ENCODE results near the gene ARFGAP1. TPM values are rescaled to one million over a fixed set of nuclear protein-coding genes. Genes with fewer than 3 reads are reported as not detected.

ARFGAP1 gene
- total RNA-seq, 1 experiment from 2014 or later, result 127 TPM

- intact Hi-C loops (cut with micrococcal nuclease; ENCODE audit: unreplicated experiment), result loop anchor here (5.0 kb wide), 2 partner anchors 158 to 313 kb away; partner anchors contain the start of gene PTK6
- BruUV-seq (replicated peaks), result no TSS peak
- CTCF ChIA-PET, result interaction anchor here (0.6 to 4.6 kb wide), 16 partner anchors 9 to 157 kb away, joined by 3 to 68 read pairs (median 6); partner anchors contain the start of genes BIRC7 and NKAIN4
Observed at GRCh38 chr20:63224412-63225081, 48.1 kb upstream of the ARFGAP1 start.

GRCh38 chr20:63225082-63225454, 47.5 kb upstream of the ARFGAP1 start:
- peaks cover 24% of the 10 kb centered on the region for H3K4me1 Mint-ChIP-seq (ENCODE audit: low read depth, unreplicated experiment)
- no peak for TF ChIP-seq CTCF (IDR thresholded peaks at IDR 0.05; ENCODE audit: unreplicated experiment)
- no peak for DNase-seq

More at GRCh38 chr20:63224412-63225081, 48.1 kb upstream of the ARFGAP1 start:
- peaks cover 24% of the 10 kb centered on the region for H3K4me1 Mint-ChIP-seq (ENCODE audit: low read depth, unreplicated experiment)
- H3K9me3 Mint-ChIP-seq (ENCODE audit: low read depth, unreplicated experiment), result no peaks in the 10 kb centered on the region
- no peak overlapping the region for H3K27ac Mint-ChIP-seq (ENCODE audit: unreplicated experiment)
- peaks cover 34% of the 10 kb centered on the region for H3K27me3 Mint-ChIP-seq (ENCODE audit: unreplicated experiment)
- no peak for TF ChIP-seq CTCF (IDR thresholded peaks at IDR 0.05; ENCODE audit: unreplicated experiment)
- peak; percentile 82 for DNase-seq
- H3K36me3 Mint-ChIP-seq (ENCODE audit: insufficient read depth, unreplicated experiment), result peaks cover 9% of the 10 kb centered on the region
- peak overlapping the region; percentile 4 for H3K4me3 Mint-ChIP-seq (ENCODE audit: low read depth, unreplicated experiment)

GRCh38 chr20:63226042-63226943, 46.3 kb upstream of the ARFGAP1 start:
- CTCF ChIA-PET, result interaction anchor here (1.9 to 4.6 kb wide), 2 partner anchors 7 to 15 kb away, joined by 4 to 68 read pairs; partner anchors contain the start of gene BIRC7
- Mint-ChIP-seq H3K27me3 (ENCODE audit: unreplicated experiment) (peaks cover 17% of the 10 kb centered on the region), H3K9me3 (ENCODE audit: low read depth, unreplicated experiment) (no peaks in the 10 kb centered on the region), H3K4me3 (ENCODE audit: low read depth, unreplicated experiment) (no peak overlapping the region), H3K4me1 (ENCODE audit: low read depth, unreplicated experiment) (peaks cover 29% of the 10 kb centered on the region), H3K36me3 (ENCODE audit: insufficient read depth, unreplicated experiment) (peaks cover 9% of the 10 kb centered on the region), H3K27ac (ENCODE audit: unreplicated experiment) (no peak overlapping the region)
- no TSS peak for BruUV-seq (replicated peaks)
- intact Hi-C loops (cut with micrococcal nuclease; ENCODE audit: unreplicated experiment), result no loop called here
- DNase-seq, result peak; percentile 36
- TF ChIP-seq CTCF (IDR thresholded peaks at IDR 0.05; ENCODE audit: unreplicated experiment), result no peak

More at GRCh38 chr20:63225082-63225454, 47.5 kb upstream of the ARFGAP1 start:
- peaks cover 29% of the 10 kb centered on the region for H3K27me3 Mint-ChIP-seq (ENCODE audit: unreplicated experiment)
- intact Hi-C loops (cut with micrococcal nuclease; ENCODE audit: unreplicated experiment), result no loop called here
- H3K9me3 Mint-ChIP-seq (ENCODE audit: low read depth, unreplicated experiment), result no peaks in the 10 kb centered on the region
- CTCF ChIA-PET, result interaction anchor here (0.7 to 4.6 kb wide), 10 partner anchors 9 to 157 kb away, joined by 3 to 68 read pairs (median 9); partner anchors contain the start of genes BIRC7 and NKAIN4
- peak overlapping the region; percentile 4 for H3K4me3 Mint-ChIP-seq (ENCODE audit: low read depth, unreplicated experiment)
- H3K36me3 Mint-ChIP-seq (ENCODE audit: insufficient read depth, unreplicated experiment), result peaks cover 9% of the 10 kb centered on the region
- BruUV-seq (replicated peaks), result no TSS peak
- no peak overlapping the region for H3K27ac Mint-ChIP-seq (ENCODE audit: unreplicated experiment)

GRCh38 chr20:63227260-63227659, 45.4 kb upstream of the ARFGAP1 start:
- peaks cover 7% of the 10 kb centered on the region for H3K27me3 Mint-ChIP-seq (ENCODE audit: unreplicated experiment)
- H3K36me3 Mint-ChIP-seq (ENCODE audit: insufficient read depth, unreplicated experiment), result peaks cover 12% of the 10 kb centered on the region
- intact Hi-C loops (cut with micrococcal nuclease; ENCODE audit: unreplicated experiment), result no loop called here
- BruUV-seq (replicated peaks), result no TSS peak
- peaks cover 35% of the 10 kb centered on the region for H3K4me1 Mint-ChIP-seq (ENCODE audit: low read depth, unreplicated experiment)
- DNase-seq, result no peak
- H3K9me3 Mint-ChIP-seq (ENCODE audit: low read depth, unreplicated experiment), result no peaks in the 10 kb centered on the region
- no peak overlapping the region for H3K4me3 Mint-ChIP-seq (ENCODE audit: low read depth, unreplicated experiment)
- TF ChIP-seq CTCF (IDR thresholded peaks at IDR 0.05; ENCODE audit: unreplicated experiment), result no peak
- no peak overlapping the region for H3K27ac Mint-ChIP-seq (ENCODE audit: unreplicated experiment)
- CTCF ChIA-PET, result no interaction called here

Data from Calu3 (cell line).